ENCODE measurements around the gene PHOSPHO2. TPM values are rescaled to one million over a fixed set of nuclear protein-coding genes. Genes with fewer than 3 reads are reported as not detected.
"Not testable (repeated sequence)": the region's sequence is repeated elsewhere in the genome, so short reads cannot be mapped to it uniquely, and the experiment has no call there.

PHOSPHO2 gene
- total RNA-seq, 2 donors from 2014 or later: 5.3 to 7.0 TPM

DNA sequence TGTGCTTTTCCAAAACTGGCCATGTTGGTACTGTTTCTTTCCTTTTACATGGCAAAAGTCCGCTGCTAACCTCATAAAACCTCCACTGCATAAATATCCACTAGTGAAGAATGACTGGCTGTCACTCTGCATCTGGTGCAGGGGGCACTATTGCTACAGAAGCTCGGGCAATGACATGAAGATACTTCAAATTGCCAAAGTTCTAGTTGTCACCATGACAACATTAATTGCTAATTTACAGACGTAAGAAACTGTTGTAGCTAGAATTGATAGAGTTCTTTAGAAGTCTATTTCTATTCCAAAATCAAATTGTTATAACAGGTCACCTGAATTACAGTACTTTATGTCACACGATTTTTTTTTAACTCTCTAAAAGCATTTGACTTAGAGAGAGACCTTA, 909 bp upstream of the PHOSPHO2 start:
- no peak overlapping the region for H3K4me3 ChIP-seq
- no peaks in the 10 kb centered on the region for H3K27me3 ChIP-seq
- no peaks in the 10 kb centered on the region for H3K9me3 ChIP-seq
- DNase-seq: no peak
- no peaks in the 10 kb centered on the region for H3K36me3 ChIP-seq
- intact Hi-C loops (cut with DNase I): no loop called here
- H3K27ac ChIP-seq: no peak overlapping the region
- TF ChIP-seq, protein P1, sequence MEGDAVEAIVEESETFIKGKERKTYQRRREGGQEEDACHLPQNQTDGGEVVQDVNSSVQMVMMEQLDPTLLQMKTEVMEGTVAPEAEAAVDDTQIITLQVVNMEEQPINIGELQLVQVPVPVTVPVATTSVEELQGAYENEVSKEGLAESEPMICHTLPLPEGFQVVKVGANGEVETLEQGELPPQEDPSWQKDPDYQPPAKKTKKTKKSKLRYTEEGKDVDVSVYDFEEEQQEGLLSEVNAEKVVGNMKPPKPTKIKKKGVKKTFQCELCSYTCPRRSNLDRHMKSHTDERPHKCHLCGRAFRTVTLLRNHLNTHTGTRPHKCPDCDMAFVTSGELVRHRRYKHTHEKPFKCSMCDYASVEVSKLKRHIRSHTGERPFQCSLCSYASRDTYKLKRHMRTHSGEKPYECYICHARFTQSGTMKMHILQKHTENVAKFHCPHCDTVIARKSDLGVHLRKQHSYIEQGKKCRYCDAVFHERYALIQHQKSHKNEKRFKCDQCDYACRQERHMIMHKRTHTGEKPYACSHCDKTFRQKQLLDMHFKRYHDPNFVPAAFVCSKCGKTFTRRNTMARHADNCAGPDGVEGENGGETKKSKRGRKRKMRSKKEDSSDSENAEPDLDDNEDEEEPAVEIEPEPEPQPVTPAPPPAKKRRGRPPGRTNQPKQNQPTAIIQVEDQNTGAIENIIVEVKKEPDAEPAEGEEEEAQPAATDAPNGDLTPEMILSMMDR (IDR thresholded peaks at IDR 0.05): no peak
- H3K9ac ChIP-seq (ENCODE audit: low read depth in 2 of 2, low read length in 2 of 2): no peak overlapping the region
- peaks cover 4% of the 10 kb centered on the region for H3K4me1 ChIP-seq

DNA sequence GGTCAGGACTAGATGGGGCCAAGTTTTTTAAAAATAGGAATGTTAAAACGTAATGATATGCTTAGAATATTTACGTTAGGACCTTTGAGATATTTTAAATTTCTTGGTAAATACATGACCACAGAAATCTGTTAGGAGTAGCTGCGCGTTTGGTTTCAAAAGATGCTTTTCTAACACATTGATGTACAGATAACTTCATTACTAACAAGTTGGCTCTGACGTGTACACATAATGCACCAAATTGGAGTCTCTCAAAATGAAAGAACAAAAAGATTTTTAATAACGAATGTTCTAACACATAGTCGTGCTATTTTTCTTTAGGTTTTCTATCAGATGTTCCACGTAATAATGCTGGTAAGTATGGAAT, 608 bp downstream of the PHOSPHO2 start:
- no peaks in the 10 kb centered on the region for H3K9me3 ChIP-seq
- no peaks in the 10 kb centered on the region for H3K36me3 ChIP-seq
- peaks cover 4% of the 10 kb centered on the region for H3K4me1 ChIP-seq
- peak overlapping the region; percentile 84 for H3K27ac ChIP-seq
- DNase-seq: no peak
- intact Hi-C loops (cut with DNase I): loop anchor here (5.0 kb wide), 1 partner anchor 37 kb away; the partner anchor contains the start of gene KLHL23
- peak overlapping the region; percentile 68 for H3K4me3 ChIP-seq
- no peaks in the 10 kb centered on the region for H3K27me3 ChIP-seq
- TF ChIP-seq, protein P1 (IDR thresholded peaks at IDR 0.05): no peak
- H3K9ac ChIP-seq (ENCODE audit: low read depth in 2 of 2, low read length in 2 of 2): peak overlapping the region; percentile 84 to 85

DNA sequence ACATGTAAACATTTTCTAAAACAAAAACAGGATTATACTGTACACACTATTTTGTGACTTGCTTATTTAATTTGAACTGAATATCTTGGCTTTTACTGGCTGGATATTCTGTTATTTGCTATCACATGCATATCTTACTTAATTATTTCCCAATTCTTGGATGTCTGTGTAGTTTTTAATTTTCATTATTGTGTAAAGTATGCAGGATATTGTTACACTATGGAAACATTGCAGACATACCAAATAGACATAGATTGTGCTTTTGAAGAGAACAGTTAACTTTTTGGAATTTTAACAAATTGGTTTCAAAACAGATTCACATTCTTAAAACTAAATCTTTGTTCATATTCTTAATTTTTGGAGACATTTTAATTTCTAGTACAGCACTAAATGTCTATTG, 2.1 kb downstream of the PHOSPHO2 start:
- TF ChIP-seq, protein P1 (IDR thresholded peaks at IDR 0.05): no peak
- intact Hi-C loops (cut with DNase I): loop anchor here (5.0 kb wide), 1 partner anchor 36 kb away; the partner anchor contains the start of gene KLHL23
- Histone ChIP-seq H3K9me3 (no peaks in the 10 kb centered on the region), H3K27ac (no peak overlapping the region), H3K9ac (ENCODE audit: low read depth in 2 of 2, low read length in 2 of 2) (no peak overlapping the region), H3K4me1 (peaks cover 4% of the 10 kb centered on the region), H3K36me3 (no peaks in the 10 kb centered on the region), H3K27me3 (no peaks in the 10 kb centered on the region), H3K4me3 (no peak overlapping the region)
- no peak for DNase-seq

DNA sequence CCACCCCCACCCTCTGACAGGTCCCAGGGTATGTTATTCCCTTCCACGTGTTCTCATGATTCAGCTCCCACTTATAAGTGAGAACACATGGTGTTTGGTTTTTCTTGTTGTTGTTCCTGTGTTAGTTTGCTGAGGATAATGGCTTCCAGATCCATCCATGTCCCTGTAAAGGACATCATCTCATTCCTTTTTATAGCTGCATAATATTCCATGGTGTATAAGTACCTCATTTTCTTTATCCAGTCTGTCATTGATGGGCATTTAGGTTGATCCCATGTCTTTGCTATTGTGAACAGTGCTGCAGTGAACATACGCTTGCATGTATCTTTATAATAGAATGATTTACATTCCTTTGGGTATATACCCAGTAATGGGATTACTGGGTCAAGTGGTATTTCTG, 4.9 kb downstream of the PHOSPHO2 start:
- H3K36me3 ChIP-seq; H3K4me1 ChIP-seq; H3K27me3 ChIP-seq; H3K27ac ChIP-seq; H3K9me3 ChIP-seq; H3K4me3 ChIP-seq; DNase-seq; H3K9ac ChIP-seq (ENCODE audit: low read depth in 2 of 2, low read length in 2 of 2): not testable (repeated sequence)
- intact Hi-C loops (cut with DNase I): loop anchor here (5.0 kb wide), 1 partner anchor 33 kb away; the partner anchor contains the start of gene KLHL23

DNA sequence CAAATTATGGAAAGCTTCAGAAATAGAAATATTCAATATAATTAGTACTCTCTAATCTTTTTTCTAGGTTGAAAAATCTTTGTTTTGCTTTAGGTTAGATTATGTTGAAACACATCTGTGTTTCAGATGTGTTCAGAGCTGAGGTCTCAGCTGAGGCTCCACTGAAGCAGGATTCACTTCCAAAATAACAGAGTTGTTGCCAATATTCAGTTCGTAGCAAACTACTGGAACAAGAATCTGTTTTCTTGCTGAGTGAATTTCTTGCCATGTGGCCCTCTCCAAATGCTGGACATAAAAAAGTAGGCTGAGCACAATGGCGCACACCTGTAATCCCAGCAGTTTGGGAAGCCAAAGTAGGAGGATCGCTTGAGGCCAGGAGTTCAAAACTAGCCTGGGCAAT, 8.7 kb downstream of the PHOSPHO2 start:
- DNase-seq: no peak

DNA sequence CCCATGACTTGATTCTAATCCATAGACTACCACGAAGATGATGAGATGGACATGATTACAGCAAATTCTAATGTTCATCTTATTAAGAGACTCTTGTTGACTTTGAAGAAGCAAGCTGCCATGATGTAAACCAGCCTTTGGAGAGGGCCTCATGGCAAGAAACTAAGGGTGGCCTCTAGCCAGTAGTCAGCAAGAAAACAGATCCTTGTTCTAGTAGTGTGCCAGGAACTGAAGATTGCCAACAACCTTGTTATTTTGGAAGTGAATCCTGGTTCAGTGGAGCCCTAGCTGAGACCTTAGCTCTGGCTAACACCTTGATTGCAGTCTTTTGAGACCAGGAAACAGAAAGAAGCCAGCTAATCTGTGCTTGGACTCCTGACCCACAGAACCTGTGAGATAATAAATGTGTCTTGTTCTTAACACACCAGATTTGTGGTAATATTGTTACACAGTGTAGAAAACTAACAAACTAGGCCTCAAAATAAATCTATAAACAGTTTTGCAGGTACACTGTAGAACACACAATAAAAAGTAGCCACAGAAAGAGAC, 10.0 kb downstream of the PHOSPHO2 start:
- H3K4me3 ChIP-seq: no peak overlapping the region
- H3K4me1 ChIP-seq: no peaks in the 10 kb centered on the region
- no peak overlapping the region for H3K9ac ChIP-seq (ENCODE audit: low read depth in 2 of 2, low read length in 2 of 2)
- no peaks in the 10 kb centered on the region for H3K36me3 ChIP-seq
- DNase-seq: no peak
- intact Hi-C loops (cut with DNase I): no loop called here
- H3K27ac ChIP-seq: peak overlapping the region; percentile 7
- no peaks in the 10 kb centered on the region for H3K9me3 ChIP-seq
- H3K27me3 ChIP-seq: no peaks in the 10 kb centered on the region
- TF ChIP-seq, protein P1 (IDR thresholded peaks at IDR 0.05): no peak

More for the DNA sequence above, 8.7 kb downstream of the PHOSPHO2 start:
- H3K9me3 ChIP-seq: no peaks in the 10 kb centered on the region
- TF ChIP-seq, protein P1 (IDR thresholded peaks at IDR 0.05): no peak
- H3K9ac ChIP-seq (ENCODE audit: low read depth in 2 of 2, low read length in 2 of 2): no peak overlapping the region
- H3K4me3 ChIP-seq: no peak overlapping the region
- H3K27ac ChIP-seq: no peak overlapping the region
- H3K4me1 ChIP-seq: no peaks in the 10 kb centered on the region
- no peaks in the 10 kb centered on the region for H3K27me3 ChIP-seq
- no peaks in the 10 kb centered on the region for H3K36me3 ChIP-seq
- intact Hi-C loops (cut with DNase I): no loop called here
